Liver (tissue), 9 donors: Measurements from ENCODE around the gene ARID5A. TPM values are rescaled to one million over a fixed set of nuclear protein-coding genes. Genes with fewer than 3 reads are reported as not detected.

Experiments used
- DNase-seq: peaks from one replicate; pipeline ENCODE4 v3.0.0-alpha.2; 2017; ENCODE audit warnings: low spot score
- H3K27ac ChIP-seq, 2 donors: one replicate each; pipeline ENCODE4 v1.7.0; 2013; ENCODE audit warnings: inconsistent platforms in 2 of 2, low read length in 2 of 2, control low read depth in 1 of 2, low read depth in 1 of 2, mild to moderate bottlenecking in 1 of 2
- H3K27me3 ChIP-seq, 4 donors: one replicate each; pipeline versions ENCODE4 v1.6.1 to v1.7.0; 2013; ENCODE audit warnings: low read length in 3 of 4, inconsistent platforms in 1 of 4, mild to moderate bottlenecking in 1 of 4, moderate library complexity in 1 of 4; ENCODE audit not compliant: control insufficient read depth in 4 of 4, insufficient read depth in 4 of 4
- H3K36me3 ChIP-seq, 4 donors: one replicate each; pipeline versions ENCODE4 v1.6.1 to v1.7.0; 2013; ENCODE audit warnings: low read length in 3 of 4, mild to moderate bottlenecking in 3 of 4, low read depth in 1 of 4, moderate library complexity in 1 of 4; ENCODE audit not compliant: control insufficient read depth in 4 of 4, insufficient read depth in 3 of 4
- H3K4me1 ChIP-seq, 4 donors: one replicate each; pipeline versions ENCODE4 v1.6.1 to v1.7.0; 2013; ENCODE audit warnings: low read length in 3 of 4, mild to moderate bottlenecking in 3 of 4, moderate library complexity in 1 of 4; ENCODE audit not compliant: control insufficient read depth in 4 of 4, insufficient read depth in 4 of 4
- H3K4me3 ChIP-seq, 3 donors: one replicate each; pipeline versions ENCODE4 v1.6.1 to v1.7.0; 2013; ENCODE audit warnings: low read length in 3 of 3, control low read depth in 1 of 3, low read depth in 1 of 3, mild to moderate bottlenecking in 1 of 3
- H3K9ac ChIP-seq, 2 donors: one replicate each; pipeline ENCODE4 v1.7.0; 2013; ENCODE audit warnings: low read length in 2 of 2, mild to moderate bottlenecking in 2 of 2, moderate library complexity in 2 of 2, control low read depth in 1 of 2, low read depth in 1 of 2
- H3K9me3 ChIP-seq, 4 donors: one replicate each; pipeline versions ENCODE4 v1.6.1 to v1.7.0; 2013; ENCODE audit warnings: low read length in 3 of 4; ENCODE audit not compliant: control insufficient read depth in 4 of 4
- EGR1 ChIP-seq, 2 donors: IDR thresholded peaks; 2 replicates each; pipeline ENCODE4 v1.6.1; 2016 to 2018; ENCODE audit warnings: antibody characterized with exemption in 2 of 2, low read depth in 2 of 2
- FOXA1 ChIP-seq: IDR thresholded peaks from 2 replicates; pipeline ENCODE4 v1.6.1; 2016; ENCODE audit warnings: antibody characterized with exemption
- GABPA ChIP-seq, 2 donors: IDR thresholded peaks in 1 of 2; conservative IDR thresholded peaks in 1 of 2; 2 replicates each; pipeline ENCODE4 v1.6.1; 2016; ENCODE audit warnings: antibody characterized with exemption in 2 of 2, mild to moderate bottlenecking in 1 of 2, moderate library complexity in 1 of 2
- HNF4A ChIP-seq, 2 donors: conservative IDR thresholded peaks; 2 replicates each; pipeline ENCODE4 v1.6.1; 2016; ENCODE audit warnings: antibody characterized with exemption in 2 of 2, mild to moderate bottlenecking in 2 of 2
- HNF4G ChIP-seq: IDR thresholded peaks from 2 replicates; pipeline ENCODE4 v1.6.1; 2016; ENCODE audit warnings: antibody characterized with exemption
- JUND ChIP-seq, 2 donors: IDR thresholded peaks; 2 replicates each; pipeline ENCODE4 v1.6.1; 2016; ENCODE audit warnings: antibody characterized with exemption in 2 of 2
- NR2F2 ChIP-seq: IDR thresholded peaks from 2 replicates; pipeline ENCODE4 v1.6.1; 2016; ENCODE audit warnings: antibody characterized with exemption
- RAD21 ChIP-seq, 2 donors: IDR thresholded peaks; 2 replicates each; pipeline ENCODE4 v1.6.1; 2016; ENCODE audit warnings: antibody characterized with exemption in 2 of 2, mild to moderate bottlenecking in 2 of 2
- RXRA ChIP-seq, 2 donors: IDR thresholded peaks; 2 replicates each; pipeline ENCODE4 v1.6.1; 2017 to 2018; ENCODE audit warnings: antibody characterized with exemption in 2 of 2, mild to moderate bottlenecking in 1 of 2
- SP1 ChIP-seq: IDR thresholded peaks from 2 replicates; pipeline ENCODE4 v1.6.1; 2018; ENCODE audit warnings: antibody characterized with exemption, mild to moderate bottlenecking
- TAF1 ChIP-seq: conservative IDR thresholded peaks from 2 replicates; pipeline ENCODE4 v1.6.1; 2016; ENCODE audit warnings: antibody characterized with exemption, mild to moderate bottlenecking
- YY1 ChIP-seq: IDR thresholded peaks from 2 replicates; pipeline ENCODE4 v1.6.1; 2016; ENCODE audit warnings: antibody characterized with exemption, mild to moderate bottlenecking
- WGBS: extraction: QIAGEN DNeasy Blood & Tissue Kit; methylation state at CpG from one replicate; pipeline ENCODE4 v1.1.7; 2013; 5-methylcytosine and 5-hydroxymethylcytosine counted together
- polyA plus RNA-seq, 2 donors: library from polyadenylated mRNA; stranded (reverse) in 1 of 2; unstranded in 1 of 2; fragments of 200-250 nt in 1 of 2; fragments of >200 nt in 1 of 2; fragmentation: Nextera tagmentation in 1 of 2; extraction: Ambion mirVana in 1 of 2; gene quantifications; one replicate each; pipeline versions ENCODE4 v1.2.1 to v1.2.3, GENCODE V29; 2013 to 2015
- total RNA-seq, 2 donors: library from RNA; depleted of rRNA; stranded (reverse); fragments of >200 nt; gene quantifications; one replicate each; pipeline ENCODE4 v1.2.3, GENCODE V29; 2014
- TF ChIP-seq, protein P1 (sequence below): IDR thresholded peaks from 2 replicates; pipeline ENCODE4 v1.6.1; 2016; ENCODE audit warnings: antibody characterized with exemption, mild to moderate bottlenecking
- TF ChIP-seq, protein P2 (sequence below): fragments of 150-350 bp; IDR thresholded peaks from 2 replicates; pipeline ENCODE4 v1.5.1; 2017; ENCODE audit warnings: improper control_type of control experiment, low read depth, low read length; ENCODE audit not compliant: missing input control
- TF ChIP-seq, protein P3 (sequence below): IDR thresholded peaks from 2 replicates; pipeline ENCODE4 v1.6.1; 2016; ENCODE audit warnings: antibody characterized with exemption
- TF ChIP-seq, protein P4 (sequence below): IDR thresholded peaks from 2 replicates; pipeline ENCODE4 v1.6.1; 2016; ENCODE audit warnings: antibody characterized with exemption
- donor health status: healthy.
- donor health status: healthy.
- donor health status: healthy.
- donor health status: healthy.
- donor health status: healthy.

ARID5A gene
- total and polyA plus RNA-seq, 4 donors, result 7.4 to 17.8 (median 11.0) TPM

DNA sequence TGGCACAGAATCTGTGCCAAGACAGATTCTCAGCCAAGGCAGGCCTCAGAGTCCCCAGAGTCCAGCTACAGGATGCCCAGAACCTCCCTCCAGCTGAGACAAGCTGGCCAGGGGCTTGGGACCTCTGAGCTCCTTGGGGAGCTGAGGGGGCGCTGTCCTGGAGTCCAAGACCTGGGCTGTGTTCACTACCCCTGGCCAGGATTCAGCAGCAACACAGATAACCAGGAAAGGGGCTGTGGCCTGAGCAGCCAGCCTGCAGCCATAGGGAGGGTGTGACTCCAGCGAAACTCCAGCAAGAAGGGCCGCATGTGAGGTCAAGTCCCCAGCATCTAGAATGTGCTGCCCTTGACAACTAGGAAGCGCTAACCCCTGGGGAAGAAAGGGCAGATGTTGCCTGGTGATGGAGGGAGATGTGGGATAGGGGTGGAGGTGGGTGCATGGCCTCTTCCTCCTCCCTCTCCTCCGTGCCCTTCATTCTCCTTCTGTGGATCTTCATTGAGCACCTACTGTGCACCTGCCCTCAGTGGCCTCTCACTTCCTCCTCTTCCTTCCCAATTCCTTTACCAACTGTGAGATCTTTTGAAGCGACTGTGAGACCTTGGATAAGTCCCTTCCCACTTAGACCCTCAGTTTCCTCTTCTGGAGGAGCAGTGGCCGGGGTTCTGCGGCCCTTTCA is 7.7 kb upstream of the ARID5A start:
- whole genome bisulfite sequencing, result 85% methylated on average over 8 of the region's 8 CpGs
- H3K9me3 ChIP-seq, result no peaks in the 10 kb centered on the region
- no peak overlapping the region for H3K4me3 ChIP-seq
- no peaks in the 10 kb centered on the region for H3K27me3 ChIP-seq
- peaks cover 0 to 4% (median under 1%) of the 10 kb centered on the region in 4 donors for H3K4me1 ChIP-seq
- no peak overlapping the region for H3K9ac ChIP-seq
- TF ChIP-seq RXRA (IDR thresholded peaks at IDR 0.05) (peak in 1 of 2 donors; percentile 20), GABPA (IDR thresholded peaks at IDR 0.05 in 1 of 2, conservative IDR thresholded peaks at IDR 0.05 in 1 of 2) (no peak)
- peak overlapping the region; percentile 37 to 67 for H3K27ac ChIP-seq
- DNase-seq, result no peak
- H3K36me3 ChIP-seq, result no peaks in the 10 kb centered on the region

DNA sequence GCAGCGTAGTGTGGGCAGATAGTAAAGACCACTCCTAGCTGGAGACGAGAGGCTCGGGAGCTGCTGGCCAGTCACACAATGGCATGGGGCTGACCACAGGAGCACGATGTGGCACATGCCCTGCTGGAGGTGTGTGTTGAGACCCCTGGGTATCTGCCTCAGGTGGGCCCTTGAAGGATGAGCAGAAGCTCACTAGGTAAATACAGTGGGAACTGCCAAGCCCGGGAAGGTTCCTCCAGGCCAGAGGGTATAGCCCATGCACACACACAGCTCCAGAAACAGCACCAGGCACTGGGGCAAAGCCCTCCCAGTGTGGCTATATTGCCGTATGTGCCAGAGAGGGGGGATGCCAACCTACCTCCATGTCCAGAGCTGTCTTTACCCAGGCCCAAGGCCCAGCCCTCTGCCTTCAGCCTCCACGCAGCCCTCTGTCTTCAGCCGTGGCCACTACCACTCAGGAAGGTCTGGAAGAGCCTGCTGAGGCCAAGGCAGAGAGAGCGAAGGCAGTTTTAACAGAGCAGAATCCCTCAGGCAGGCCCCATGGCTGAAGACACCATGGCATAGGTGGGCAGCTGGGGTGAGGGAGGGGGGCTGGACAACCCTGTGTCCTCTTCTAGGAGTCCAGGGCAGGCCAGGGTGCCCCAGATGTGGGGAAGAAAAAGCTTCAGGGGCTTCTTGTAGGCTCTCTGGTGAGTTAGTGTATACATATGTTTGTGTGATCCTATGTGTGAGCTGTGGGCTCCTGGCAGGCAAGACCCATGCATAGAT is 7.0 kb upstream of the ARID5A start:
- H3K4me1 ChIP-seq, result peaks cover 0 to 4% (median under 1%) of the 10 kb centered on the region in 4 donors
- TF ChIP-seq, protein P1, sequence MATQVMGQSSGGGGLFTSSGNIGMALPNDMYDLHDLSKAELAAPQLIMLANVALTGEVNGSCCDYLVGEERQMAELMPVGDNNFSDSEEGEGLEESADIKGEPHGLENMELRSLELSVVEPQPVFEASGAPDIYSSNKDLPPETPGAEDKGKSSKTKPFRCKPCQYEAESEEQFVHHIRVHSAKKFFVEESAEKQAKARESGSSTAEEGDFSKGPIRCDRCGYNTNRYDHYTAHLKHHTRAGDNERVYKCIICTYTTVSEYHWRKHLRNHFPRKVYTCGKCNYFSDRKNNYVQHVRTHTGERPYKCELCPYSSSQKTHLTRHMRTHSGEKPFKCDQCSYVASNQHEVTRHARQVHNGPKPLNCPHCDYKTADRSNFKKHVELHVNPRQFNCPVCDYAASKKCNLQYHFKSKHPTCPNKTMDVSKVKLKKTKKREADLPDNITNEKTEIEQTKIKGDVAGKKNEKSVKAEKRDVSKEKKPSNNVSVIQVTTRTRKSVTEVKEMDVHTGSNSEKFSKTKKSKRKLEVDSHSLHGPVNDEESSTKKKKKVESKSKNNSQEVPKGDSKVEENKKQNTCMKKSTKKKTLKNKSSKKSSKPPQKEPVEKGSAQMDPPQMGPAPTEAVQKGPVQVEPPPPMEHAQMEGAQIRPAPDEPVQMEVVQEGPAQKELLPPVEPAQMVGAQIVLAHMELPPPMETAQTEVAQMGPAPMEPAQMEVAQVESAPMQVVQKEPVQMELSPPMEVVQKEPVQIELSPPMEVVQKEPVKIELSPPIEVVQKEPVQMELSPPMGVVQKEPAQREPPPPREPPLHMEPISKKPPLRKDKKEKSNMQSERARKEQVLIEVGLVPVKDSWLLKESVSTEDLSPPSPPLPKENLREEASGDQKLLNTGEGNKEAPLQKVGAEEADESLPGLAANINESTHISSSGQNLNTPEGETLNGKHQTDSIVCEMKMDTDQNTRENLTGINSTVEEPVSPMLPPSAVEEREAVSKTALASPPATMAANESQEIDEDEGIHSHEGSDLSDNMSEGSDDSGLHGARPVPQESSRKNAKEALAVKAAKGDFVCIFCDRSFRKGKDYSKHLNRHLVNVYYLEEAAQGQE, result no peak
- no peak for TF ChIP-seq NR2F2
- WGBS, result 92% methylated on average over 9 of the region's 9 CpGs
- no peaks in the 10 kb centered on the region for H3K36me3 ChIP-seq
- no peaks in the 10 kb centered on the region for H3K27me3 ChIP-seq
- peak overlapping the region in 1 of 2 donors; percentile 37 for H3K27ac ChIP-seq
- no peak overlapping the region for H3K9ac ChIP-seq
- no peak overlapping the region for H3K4me3 ChIP-seq
- no peaks in the 10 kb centered on the region for H3K9me3 ChIP-seq
- DNase-seq, result no peak

DNA sequence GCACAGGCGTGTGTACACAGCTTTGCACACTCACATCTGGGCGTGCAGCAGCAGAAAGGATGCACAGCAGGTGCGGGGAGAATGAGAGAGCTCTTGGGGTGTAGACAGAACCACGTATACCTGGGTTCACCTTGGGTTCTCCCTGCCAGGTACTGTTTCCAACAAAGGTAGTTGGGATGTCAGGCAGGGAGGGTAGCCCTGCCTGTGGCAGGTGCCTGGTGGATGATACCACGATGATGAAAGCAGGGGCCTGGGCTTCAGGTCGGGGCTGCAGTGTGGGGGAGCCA is 6.5 kb upstream of the ARID5A start:
- TF ChIP-seq, protein P2, sequence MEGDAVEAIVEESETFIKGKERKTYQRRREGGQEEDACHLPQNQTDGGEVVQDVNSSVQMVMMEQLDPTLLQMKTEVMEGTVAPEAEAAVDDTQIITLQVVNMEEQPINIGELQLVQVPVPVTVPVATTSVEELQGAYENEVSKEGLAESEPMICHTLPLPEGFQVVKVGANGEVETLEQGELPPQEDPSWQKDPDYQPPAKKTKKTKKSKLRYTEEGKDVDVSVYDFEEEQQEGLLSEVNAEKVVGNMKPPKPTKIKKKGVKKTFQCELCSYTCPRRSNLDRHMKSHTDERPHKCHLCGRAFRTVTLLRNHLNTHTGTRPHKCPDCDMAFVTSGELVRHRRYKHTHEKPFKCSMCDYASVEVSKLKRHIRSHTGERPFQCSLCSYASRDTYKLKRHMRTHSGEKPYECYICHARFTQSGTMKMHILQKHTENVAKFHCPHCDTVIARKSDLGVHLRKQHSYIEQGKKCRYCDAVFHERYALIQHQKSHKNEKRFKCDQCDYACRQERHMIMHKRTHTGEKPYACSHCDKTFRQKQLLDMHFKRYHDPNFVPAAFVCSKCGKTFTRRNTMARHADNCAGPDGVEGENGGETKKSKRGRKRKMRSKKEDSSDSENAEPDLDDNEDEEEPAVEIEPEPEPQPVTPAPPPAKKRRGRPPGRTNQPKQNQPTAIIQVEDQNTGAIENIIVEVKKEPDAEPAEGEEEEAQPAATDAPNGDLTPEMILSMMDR, result no peak
- TF ChIP-seq JUND (IDR thresholded peaks at IDR 0.05) (no peak), EGR1 (IDR thresholded peaks at IDR 0.05; ENCODE audit: low read depth in 2 of 2) (no peak), FOXA1 (no peak), TAF1 (no peak), RAD21 (IDR thresholded peaks at IDR 0.05) (no peak), HNF4G (no peak), HNF4A (conservative IDR thresholded peaks at IDR 0.05) (no peak), YY1 (no peak), SP1 (no peak), RXRA (IDR thresholded peaks at IDR 0.05) (no peak), NR2F2 (no peak), GABPA (IDR thresholded peaks at IDR 0.05 in 1 of 2, conservative IDR thresholded peaks at IDR 0.05 in 1 of 2) (no peak)
- TF ChIP-seq, protein P3, sequence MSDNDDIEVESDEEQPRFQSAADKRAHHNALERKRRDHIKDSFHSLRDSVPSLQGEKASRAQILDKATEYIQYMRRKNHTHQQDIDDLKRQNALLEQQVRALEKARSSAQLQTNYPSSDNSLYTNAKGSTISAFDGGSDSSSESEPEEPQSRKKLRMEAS, result no peak
- TF ChIP-seq, protein P1, result no peak
- TF ChIP-seq, protein P4, sequence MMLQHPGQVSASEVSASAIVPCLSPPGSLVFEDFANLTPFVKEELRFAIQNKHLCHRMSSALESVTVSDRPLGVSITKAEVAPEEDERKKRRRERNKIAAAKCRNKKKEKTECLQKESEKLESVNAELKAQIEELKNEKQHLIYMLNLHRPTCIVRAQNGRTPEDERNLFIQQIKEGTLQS, result no peak
- DNase-seq, result no peak
- Histone ChIP-seq H3K4me3 (no peak overlapping the region), H3K27ac (no peak overlapping the region), H3K36me3 (no peaks in the 10 kb centered on the region), H3K27me3 (no peaks in the 10 kb centered on the region), H3K9me3 (no peaks in the 10 kb centered on the region), H3K9ac (no peak overlapping the region), H3K4me1 (peaks cover 0 to 4% (median under 1%) of the 10 kb centered on the region in 4 donors)
- WGBS, result 86% methylated on average over 6 of the region's 6 CpGs
